DMS79 (cell line): ENCODE results near the gene SLC19A1.

Experiments
- DNase-seq: peaks from one replicate; lab custom pipeline; 2025; lab: John Stamatoyannopoulos, UW

SLC19A1 gene

DNA sequence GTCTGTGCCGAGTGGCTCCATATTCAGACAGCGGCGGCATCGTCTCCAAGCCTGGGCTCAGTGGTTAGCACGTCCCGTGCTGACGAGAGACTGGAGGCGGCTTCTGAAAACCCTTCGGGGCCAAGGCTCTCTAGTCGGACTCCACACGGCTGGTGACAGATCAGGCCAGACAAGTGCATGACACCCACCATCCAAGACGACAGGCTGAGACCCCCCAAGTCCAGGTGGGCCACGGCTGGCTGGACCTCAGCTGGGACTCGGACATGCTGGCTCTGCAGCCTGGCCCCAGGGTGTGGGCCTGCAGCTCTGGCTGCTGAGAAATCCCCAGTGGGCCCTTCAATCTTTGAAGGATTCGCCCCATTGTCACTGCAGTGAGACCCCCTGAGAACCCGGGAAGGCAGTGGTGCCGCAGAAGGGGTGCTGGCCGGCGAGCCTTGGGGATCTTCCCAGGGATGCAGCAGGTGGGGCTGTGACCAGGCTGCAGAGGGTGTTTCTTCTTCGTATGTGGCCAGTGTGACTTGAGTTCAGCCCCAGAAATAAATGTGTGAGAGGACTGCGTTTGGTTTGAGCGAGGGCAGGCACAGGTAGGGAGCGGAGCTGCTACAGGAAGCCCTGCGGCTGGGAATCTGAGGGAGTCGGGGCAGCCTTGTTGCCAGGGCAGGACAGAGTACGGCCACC is 15.9 kb upstream of the SLC19A1 start:
- no peak for DNase-seq

DNA sequence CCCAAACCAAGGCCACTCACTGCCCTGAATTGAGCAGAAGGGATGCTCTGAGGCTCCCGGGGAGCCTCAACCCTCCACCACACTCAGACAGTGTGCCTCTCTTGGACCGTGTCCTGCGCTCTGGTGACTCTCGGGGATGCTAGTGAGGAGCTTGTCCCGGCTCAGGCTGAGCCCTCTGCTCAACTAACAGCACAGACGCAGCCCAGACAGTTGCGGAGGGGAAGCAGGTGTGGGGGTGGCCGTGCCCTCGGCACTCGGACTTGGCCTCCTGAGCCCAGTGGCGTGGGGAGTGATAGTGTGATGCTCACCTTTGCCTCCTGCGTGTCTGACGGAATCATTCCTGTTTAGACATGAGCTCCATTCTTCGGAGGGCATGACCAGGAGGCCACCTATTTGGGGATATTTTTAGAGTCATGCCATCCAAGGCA is 15.4 kb upstream of the SLC19A1 start:
- no peak for DNase-seq

DNA sequence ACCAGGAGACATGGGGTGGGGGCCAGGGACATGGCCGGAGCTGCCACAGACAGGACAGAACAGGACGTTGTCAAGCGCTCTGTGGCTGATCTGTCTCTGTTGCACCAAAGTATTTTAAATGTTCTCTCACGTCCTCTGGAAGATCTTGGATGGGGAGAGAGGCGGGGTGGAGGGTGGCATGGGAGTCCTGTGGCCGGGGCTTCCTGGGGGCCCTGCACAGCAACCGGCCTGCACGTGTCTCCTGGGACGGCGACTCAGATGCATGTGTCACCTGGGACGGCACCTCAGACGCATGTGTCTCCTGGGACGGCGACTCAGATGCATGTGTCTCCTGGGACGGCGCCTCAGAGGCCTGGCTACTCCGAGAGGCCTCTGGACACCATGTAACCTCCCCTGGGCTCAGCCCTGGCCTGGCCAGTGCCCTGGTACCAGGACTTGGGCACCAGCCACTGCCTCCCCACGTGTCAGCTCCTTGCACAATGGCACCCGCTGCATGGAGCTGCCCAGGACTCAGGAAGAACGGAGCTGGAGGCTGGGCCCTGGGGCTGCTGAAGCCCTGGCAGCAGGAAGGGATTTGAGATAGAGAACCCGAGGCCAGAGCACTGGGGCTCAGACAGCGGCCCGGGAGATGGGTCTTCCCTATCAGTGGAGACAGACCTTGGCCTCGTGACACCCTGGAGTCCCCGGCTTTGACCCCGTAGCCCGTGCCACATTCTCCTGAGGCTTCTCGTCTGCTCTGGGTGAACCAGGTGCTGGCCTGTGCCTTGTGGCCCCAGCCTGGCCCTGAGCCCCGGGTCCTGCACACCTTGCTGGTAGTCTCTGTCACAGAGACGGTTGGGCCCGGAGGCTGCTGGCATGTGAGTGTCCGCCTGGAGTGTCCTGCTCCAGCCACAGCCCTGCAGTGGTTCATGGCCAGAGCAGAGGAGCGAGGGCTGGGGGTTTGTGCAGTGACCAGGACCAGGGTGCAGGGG is 14.7 kb upstream of the SLC19A1 start:
- DNase-seq: no peak

DNA sequence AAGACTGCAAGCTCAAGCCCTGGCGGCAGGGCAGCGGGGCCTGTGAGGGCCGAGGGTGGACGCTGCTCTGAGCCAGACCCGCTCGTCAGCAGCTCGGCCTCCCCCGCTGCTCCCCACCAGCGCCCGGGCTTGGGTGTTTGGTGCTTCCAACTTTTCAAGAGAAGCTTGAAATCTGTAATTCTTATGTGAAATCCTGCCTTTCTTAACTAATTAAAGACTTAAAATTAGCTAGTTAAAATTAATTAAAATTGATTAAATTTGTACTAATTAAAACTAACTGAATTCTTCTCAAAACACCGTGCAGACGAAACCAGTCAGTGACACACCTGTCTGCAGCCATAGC is 14.0 kb upstream of the SLC19A1 start:
- no peak for DNase-seq

DNA sequence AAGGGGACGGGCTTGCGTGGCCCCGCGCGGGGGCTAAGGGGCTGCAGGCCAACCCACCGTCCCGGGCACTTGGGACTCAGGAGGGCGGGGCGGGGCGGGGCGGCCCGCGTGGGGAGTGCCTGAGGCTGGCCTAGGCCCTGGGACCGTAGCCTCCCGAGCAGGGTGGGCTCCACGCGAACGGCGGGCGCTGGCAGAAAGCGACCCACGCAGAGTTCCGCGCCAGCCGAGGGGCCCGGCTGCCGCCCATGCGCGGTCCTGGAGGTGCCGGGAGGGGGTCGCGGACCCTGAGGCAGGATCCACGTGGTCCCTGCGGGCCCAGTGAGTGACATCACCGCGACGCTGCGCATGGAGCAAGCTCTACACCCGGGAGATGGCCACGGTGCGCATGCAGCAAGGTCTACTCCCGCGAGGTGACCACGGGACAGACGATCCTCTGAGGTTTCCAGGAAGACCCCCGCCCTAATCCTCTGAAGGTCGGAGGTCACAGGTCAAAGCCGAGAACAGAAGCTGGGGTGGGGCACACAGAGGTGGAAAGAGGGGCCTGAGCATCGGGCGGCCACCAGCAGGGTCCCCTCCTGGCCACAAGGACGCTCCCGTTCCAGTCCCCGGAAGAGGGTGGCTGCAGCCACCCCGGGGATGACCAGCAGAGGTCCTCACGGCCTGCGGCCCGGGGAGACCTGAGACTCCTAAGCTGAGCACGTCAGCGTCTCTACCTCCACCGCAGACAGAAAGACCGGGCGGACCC is 13.5 kb upstream of the SLC19A1 start:
- DNase-seq: peak; percentile 36

DNA sequence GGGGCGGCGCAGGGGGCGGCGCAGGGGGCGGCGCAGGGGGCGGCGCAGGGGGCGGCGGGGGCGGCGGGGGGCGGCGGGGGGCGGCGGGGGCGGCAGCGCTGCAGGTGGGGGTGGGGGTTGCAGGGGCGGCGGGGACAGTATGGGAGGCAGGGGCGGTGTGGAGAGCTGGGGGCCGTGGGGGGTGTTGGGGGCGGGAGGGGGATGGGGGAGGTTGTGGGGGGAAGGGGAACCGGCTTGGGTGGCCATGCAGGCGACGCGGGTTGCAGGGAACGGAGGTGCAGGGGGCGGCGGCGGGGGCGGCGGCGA is 13.0 kb upstream of the SLC19A1 start:
- no peak for DNase-seq

DNA sequence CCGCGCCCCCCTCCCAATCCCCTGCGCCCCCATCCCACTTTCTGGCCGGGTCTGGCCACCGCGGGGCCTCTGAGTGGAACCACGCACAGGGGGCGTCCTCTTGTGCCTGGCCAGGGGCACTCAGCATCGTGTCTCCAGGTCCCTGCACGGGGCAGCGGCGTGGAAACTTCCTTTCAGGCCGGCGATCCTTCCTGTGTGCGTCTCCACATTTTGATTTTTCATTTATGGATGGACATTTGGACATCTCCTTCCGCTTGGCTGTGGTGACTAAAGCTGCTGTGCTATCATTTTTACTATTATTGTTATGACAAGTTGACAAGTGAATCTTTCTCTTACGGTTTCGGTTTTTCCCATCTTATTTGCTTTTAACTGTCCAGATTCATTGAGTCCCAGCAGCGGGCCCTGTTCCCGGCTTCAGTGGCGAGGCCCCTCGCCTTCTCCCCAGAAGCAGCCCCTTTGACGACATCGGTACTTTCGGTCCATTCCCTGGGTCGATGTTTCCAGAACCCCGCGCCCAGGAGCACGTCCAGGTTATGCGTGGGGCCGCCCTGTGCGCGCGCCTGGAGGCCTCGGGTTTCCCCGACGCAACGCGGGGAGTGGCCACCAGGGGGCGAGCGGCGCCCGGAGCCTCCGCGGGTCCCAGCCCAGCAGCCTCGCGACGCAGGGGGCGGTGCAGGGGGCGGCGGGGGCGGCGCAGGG is 12.4 kb upstream of the SLC19A1 start:
- DNase-seq: no peak

DNA sequence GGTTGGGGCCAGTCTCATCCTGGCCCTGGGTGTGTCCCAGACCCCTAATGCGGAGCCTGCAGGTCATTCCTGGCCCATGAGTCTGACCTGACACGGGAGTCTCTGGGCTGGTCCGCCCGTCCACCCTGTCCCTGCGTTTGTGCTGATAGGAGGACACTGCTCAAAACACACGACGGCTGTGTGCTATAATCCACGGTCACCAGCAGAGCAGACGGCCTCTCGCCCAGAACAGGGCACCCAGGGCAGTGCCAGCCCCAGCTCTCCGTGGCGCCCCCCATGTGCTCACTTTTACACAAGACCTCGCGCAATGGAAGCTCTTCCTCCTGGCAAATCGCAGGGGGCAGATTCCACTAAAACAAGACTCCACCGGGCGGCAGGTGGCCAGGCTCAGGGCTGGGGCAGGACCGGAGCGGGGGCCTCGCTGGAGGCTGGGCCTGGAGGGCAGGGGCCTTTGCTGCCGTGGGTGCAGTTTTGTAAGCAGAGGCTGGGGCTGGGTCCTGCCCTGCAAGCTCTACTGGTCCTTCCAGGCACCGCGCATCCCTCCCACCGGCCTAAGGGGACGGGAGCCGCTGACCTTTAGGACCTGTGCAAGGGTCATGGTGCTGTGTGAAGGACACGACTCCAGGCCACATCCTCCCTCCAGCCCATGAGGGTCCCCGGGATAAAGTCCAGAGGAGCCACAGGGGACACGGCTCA is 10.6 kb upstream of the SLC19A1 start:
- no peak for DNase-seq

DNA sequence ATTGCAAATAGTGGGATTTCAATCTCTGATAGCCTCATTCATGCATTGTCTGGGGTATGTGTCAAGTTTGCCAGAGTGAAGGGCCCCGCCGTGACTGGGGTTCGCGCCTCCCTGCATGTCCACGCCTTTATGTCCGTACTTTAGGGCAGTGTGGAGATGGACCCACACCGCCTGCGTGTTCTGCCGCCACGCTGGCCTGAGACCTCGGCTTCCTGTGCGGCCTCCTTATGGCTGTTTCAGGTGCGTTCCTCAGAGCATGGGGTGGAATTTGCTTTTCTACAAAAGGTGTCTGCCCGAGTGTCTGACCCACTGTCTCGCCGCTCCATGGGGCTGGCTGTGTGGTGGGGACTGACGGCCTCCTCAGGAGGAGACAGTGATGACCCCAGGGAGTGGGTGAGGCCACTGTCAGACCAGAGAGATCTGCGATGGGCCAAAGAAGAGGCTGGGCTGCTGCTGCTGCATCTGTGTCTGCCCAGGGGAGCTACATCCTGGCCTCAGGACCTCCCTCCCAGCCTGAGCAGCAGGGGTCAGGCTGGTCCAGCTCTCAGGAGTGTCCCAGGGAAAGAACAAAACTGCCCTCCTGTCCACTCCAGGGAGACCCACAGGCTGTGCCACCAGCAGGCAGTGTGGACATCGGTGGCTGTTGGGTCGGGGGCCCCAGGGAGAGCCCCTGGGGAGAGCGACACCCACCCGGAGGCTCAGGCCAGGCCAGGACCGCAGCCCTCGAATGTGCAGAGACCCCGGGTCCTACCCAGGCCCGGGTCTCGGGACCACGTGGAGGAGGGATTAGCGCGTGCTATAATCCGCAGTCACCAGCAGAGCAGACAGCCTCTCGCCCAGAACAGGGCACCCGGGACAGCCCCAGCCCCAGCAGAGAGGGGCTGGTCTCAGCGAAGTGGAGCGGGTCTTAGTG is 9.8 kb upstream of the SLC19A1 start:
- no peak for DNase-seq

DNA sequence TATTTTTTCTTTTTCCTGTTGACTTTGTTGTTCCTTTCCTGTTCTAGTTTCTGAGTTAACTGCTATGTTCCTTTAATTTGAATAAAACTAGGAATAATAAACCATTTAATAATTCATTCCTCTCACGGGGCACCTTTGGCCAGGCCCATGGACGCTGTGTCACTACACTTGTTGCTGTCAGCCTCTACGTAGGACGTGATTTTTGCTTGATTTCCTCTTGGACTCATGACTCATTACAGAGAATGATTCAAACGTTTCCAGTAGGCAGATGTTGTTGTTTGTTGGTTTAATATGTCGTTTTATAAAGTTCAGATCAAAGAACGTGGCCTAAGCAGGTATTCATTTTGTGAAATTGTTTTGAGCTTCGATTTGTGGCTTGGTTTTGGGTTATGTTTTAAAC is 9.1 kb upstream of the SLC19A1 start:
- no peak for DNase-seq

DNA sequence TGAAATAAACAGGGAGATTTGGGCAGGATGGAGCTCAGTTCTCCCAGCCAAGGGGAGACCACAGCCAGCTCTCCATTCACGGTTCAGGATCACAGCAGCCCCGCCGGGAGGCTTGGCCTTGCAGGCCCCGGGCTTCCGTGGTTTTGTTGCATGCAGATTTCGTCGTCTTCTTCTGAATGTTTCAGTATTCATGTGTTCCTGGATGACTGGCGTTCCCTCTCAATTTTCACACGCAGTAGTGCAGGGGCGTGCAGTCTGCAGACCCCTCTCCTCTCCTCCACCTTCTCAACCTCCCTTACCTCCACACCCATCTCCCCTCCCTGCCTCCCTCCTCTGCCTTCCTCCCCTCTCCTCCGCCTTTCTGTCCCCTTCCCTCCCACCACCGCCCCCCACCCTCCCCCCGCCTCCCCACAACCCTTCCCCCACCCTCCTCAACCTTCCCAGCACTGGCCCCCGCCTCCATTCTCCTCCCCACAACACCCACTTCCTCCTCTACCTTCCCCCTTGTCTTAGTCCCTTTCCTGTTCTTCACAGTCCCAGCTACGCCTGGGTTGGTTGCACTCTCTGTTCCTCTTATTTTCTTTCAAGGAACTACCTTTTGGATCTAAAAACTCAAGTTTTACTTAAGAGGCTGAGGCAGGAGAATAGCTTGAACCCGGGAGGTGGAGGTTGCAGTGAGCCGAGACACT is 8.4 kb upstream of the SLC19A1 start:
- no peak for DNase-seq

DNA sequence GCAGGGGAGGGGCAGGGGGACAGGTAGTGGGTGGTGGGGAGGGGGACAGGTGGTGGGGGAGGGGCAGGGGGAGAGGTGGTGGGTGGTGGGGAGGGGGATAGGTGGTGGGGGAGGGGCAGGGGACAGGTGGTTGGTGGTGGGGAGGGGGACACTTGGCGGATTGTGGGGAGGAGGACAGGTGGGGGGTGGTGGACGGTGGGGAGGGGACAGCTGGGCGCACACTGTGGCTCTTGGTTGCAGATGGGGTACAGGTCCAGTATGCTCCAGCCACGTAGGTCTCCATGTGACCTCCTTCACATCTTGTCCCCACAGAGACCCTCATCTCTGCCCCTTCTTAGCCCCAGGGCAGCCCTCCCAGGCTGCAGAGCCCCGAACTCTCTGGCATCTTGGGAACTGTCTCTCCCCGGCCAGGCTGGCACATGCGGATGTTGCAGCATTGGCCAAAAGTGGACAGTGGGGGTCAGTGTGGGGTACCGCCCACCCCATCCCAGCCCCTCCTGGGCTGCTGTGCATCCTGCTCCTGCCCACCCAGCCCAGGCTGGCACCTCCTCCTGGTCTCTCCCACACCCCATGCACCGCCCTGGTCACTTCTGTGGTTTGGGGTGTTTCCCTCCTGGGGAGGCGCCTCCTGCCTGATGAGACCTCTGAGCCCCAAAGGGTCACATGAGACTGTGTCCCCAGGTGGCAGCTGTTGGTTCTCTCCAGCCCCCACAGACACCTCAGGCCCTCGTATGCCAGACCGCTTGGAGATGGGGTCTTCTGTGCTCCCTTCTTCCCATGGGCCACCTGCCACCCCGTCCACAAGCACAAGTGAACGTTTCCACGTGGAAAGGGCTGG is 7.6 kb upstream of the SLC19A1 start:
- no peak for DNase-seq

DNA sequence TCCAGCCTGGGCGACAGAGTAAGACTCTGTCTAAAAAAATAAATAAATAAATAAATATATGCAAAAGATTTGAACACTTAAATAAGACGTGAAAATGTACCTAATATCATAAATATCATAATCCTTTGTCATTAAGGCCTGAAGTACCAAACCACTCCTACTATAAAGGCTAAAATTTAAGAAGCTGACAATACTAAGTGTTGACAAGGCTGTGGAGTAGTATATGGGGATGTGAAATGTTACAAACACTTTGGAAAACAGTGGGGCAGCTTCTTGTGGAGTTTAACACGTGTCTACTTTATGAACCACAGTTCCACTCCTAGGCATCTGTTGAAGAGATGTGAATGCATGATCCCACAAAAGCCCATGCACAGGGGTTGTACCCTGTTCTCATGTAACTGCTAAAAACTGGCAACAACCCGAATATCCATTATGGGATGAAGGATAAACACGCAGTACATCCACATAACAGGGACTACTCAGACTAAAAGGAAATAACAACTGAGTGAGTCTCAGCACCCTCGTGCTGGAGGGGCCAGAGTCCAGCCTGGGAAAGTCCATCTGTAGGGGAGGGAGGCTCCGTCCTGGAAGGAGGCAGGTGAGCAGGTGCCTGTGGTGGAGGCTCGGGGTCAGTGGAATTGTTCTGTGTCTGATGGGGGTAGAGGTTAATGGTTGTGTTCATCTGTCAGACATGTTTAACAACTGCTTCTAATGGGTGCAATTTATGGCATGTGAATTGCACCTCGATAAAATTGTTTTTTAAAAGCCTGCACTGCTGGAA is 6.7 kb upstream of the SLC19A1 start:
- no peak for DNase-seq

DNA sequence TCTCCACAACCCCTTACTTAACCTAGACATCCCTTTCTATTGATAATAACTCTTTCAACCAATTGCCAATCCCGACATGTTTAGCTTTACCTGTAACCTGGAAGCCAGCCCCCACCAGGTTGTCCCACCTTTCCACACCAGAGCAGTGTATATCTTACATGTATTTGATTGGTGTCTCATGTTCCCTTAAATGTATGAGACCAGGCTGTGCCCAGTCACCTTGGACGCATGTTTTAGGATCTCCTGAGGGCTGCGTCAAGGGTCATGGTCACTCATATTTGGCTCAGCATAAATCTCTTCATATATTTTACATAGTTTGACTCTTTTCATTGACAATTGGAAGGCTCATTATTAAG is 5.3 kb upstream of the SLC19A1 start:
- no peak for DNase-seq

DNA sequence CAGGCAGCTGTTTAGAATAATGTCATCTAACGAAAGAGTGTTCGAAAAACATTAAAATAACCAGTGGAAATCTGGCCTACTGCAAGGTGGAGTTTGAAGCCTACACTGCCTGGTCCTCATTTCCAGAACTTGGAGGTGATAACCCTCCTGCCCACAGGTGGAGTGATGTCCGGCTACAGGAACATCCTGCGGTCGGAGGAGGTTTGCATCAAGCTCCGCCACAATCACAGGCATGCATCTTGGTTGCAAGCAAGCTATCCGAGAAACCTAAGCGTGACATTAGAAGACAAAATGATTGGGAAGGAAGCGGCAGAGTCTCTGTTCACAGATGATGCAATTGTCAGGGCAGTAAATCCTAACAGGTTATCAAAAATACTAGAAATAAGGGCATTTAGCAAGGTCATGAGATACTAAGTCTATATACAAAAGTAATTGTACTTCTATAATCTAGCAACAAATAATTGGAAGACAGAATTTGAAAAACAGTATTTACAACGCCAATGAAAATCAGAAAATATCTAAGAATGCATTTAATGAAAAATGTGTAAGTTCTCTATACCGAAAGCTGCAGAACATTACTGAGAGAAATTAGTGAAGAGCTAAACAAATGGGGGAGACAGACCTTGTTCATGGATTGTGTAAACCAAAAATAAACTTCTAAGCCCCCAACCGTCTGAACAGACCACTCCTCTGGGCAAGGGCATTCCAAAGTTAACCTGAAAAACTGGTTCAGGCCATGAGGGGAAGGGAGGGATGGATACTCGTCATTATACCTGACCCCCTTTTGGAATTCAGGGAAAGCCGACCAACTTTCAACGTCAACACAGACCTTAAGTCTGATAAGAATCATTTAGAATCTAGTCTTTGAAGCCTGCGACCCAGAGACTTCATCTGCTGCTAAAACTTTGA is 4.7 kb upstream of the SLC19A1 start:
- DNase-seq: no peak

DNA sequence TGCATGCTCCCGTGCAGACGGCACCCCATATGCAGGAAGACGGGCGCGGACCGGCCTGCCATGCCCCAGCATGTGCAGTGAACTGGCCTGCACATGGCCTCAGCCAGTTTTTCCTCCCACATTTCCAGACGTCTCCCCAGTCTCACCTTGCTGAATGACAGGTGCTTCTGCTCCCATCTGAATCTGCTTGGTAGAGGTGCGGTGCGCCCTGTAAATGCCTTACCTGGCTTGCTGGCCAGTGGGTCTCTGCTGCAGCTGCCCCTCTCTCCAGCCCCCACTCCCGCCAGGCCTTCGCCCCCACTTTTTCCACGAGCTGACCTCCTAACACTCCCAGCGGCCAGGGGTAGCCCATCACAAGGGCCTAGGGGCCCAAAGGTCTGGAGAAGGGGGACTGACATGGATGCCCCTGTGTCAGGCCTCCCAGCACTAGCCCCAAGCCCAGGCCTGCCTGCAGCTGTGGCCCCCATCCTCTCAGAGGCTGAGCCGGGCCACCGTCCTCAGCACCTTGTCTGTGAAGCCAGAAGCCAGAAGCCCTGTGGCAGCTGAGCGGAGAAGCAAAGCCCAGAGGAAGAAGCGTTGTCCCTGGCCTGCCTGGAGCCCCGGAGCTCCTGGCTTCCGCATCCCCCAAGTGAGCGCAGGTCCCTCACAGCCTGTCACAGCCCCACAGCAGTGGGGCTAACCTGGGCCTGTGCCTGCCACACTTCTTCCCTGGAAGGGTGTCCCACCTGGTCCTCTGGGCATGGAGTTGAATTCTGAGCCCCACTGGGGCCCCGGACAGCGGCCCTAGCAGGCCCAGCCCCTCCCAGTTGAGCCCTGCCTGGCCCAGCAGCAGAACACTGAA is 3.7 kb upstream of the SLC19A1 start:
- no peak for DNase-seq

DNA sequence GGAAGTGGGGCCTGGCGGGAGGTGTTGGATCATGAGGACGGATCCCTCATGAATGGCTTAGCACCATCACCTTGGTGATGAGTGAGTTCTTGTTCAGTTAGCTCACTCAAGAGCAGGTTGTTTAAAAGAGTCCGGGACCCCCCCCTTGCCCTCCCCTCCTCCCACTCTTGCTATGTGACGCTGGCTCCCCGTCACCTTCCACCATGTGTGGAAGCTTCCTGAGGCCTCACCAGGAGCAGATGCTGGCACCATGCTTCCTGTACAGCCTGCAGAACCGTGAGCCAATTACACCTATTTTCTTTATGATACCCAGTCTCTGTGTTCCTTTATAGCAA is 3.0 kb upstream of the SLC19A1 start:
- no peak for DNase-seq
